ENCODE results near the gene TDRD6.

- no peak for TF ChIP-seq EP300 (IDR thresholded peaks at IDR 0.05; ENCODE audit: low read depth)
- no peak for TF ChIP-seq CTCF (IDR thresholded peaks at IDR 0.05)
Measured at GRCh38 chr6:46715141-46715540, 27.5 kb downstream of the TDRD6 start.

Measured in transverse colon (tissue), 3 donors.